Panc1 (cell line): ENCODE results near the gene SLC6A2. TPM values are rescaled to one million over a fixed set of nuclear protein-coding genes. Genes with fewer than 3 reads are reported as not detected.

Source experiments
- ATAC-seq: fragments of 200-7000 bp; cut with Tn5 transposase; 2 replicates; pipeline ENCODE4 v1.9.1; 2020; ENCODE audit warnings: mild to moderate bottlenecking, moderate library complexity
- BruUV-seq: library from RNA; stranded (reverse); fragments of 400-500 nt; replicated peaks from 2 replicates; lab custom pipeline; 2021; lab: Mats Ljungman, UMichigan
- CTCF ChIA-PET: fragments of 300-600 bp; sonication (Branson Sonifier 250); formaldehyde crosslinking; loops from one replicate; lab custom pipeline; 2022; ENCODE audit warnings: antibody characterized with exemption; lab: Charles Lee
- POLR2A ChIA-PET: fragments of 300-600 bp; sonication (Branson Sonifier 250); formaldehyde crosslinking; loops from one replicate; lab custom pipeline; 2022; ENCODE audit warnings: antibody characterized with exemption; lab: Charles Lee
- DNase-seq: peaks from one replicate; pipeline ENCODE4 v3.0.0-alpha.2; 2010; ENCODE audit warnings: low read depth, low spot score
- H3K27ac ChIP-seq: 2 replicates; pipeline ENCODE4 v1.5.1; 2011; ENCODE audit warnings: mild to moderate bottlenecking, low read length, inconsistent platforms
- H3K27me3 ChIP-seq: fragments of 200-500 bp; sonication (Bioruptor generic); 2 replicates; pipeline ENCODE4 v1.6.0; 2014; ENCODE audit warnings: low read length, inconsistent platforms; ENCODE audit not compliant: control insufficient read depth, insufficient read depth
- H3K36me3 ChIP-seq: fragments of 200-500 bp; sonication (Bioruptor generic); 2 replicates; pipeline ENCODE4 v1.5.1; 2014; ENCODE audit warnings: inconsistent platforms, mild to moderate bottlenecking, low read length, moderate library complexity; ENCODE audit not compliant: control insufficient read depth, insufficient read depth
- H3K4me1 ChIP-seq: 2 replicates; pipeline ENCODE4 v1.5.1; 2011; ENCODE audit warnings: inconsistent platforms, mild to moderate bottlenecking, low read length, moderate library complexity; ENCODE audit not compliant: control insufficient read depth, insufficient read depth
- H3K4me3 ChIP-seq, 2 experiments: 2 replicates each; pipeline ENCODE4 v1.5.1; 2011 to 2012; ENCODE audit warnings: low read depth in 2 of 2, low read length in 2 of 2, mild to moderate bottlenecking in 2 of 2, inconsistent platforms in 1 of 2, moderate library complexity in 1 of 2
- H3K9me3 ChIP-seq: fragments of 200-500 bp; sonication (Bioruptor generic); 2 replicates; pipeline ENCODE4 v1.5.1; 2014; ENCODE audit warnings: low read depth, mild to moderate bottlenecking, inconsistent platforms, low read length, moderate library complexity; ENCODE audit not compliant: control insufficient read depth, insufficient read depth
- CTCF ChIP-seq: fragments of 450-650 bp; IDR thresholded peaks from 2 replicates; pipeline ENCODE4 v1.5.1; 2017; ENCODE audit warnings: mild to moderate bottlenecking
- POLR2AphosphoS5 ChIP-seq: IDR thresholded peaks from 2 replicates; pipeline ENCODE4 v1.6.1; 2012; ENCODE audit warnings: mild to moderate bottlenecking, low read depth, low read length, moderate library complexity
- REST ChIP-seq, 2 experiments: IDR thresholded peaks; 2 replicates each; pipeline ENCODE4 v1.6.1; 2011 to 2012; ENCODE audit warnings: low read depth in 2 of 2, control low read depth in 1 of 2, low read length in 1 of 2, mild to moderate bottlenecking in 1 of 2, moderate library complexity in 1 of 2; ENCODE audit not compliant: insufficient read depth in 1 of 2
- SIN3A ChIP-seq: IDR thresholded peaks from 2 replicates; pipeline ENCODE4 v1.6.1; 2012; ENCODE audit warnings: low read depth, mild to moderate bottlenecking, low read length, moderate library complexity, borderline replicate concordance; ENCODE audit not compliant: insufficient read depth
- TCF7L2 ChIP-seq: IDR thresholded peaks from 2 replicates; pipeline ENCODE4 v1.6.1; 2011; ENCODE audit warnings: mild to moderate bottlenecking, low read depth, low read length, inconsistent platforms
- in situ Hi-C: cut with HindIII; loops from 2 replicates; pipeline ENCODE4 v1.10.0; 2016; ENCODE audit warnings: low sequenced_read_pairs, low pct_unique_long_range_greater_than_20kb
- intact Hi-C: fragments of 100-400 bp; cut with micrococcal nuclease; formaldehyde crosslinking; loops from one replicate; pipeline ENCODE4 v1.10.0; 2022; ENCODE audit not compliant: unreplicated experiment
- total RNA-seq: library from RNA; stranded (reverse); gene quantifications from one replicate; pipeline ENCODE4 v1.2.1, GENCODE V29; 2021; ENCODE audit not compliant: unreplicated experiment

Gene SLC6A2
- total RNA-seq, 1 experiment from 2014 or later: 0.10 TPM

GRCh38 chr16:55640701-55641327 is 15.0 kb upstream of the SLC6A2 start:
- H3K27ac ChIP-seq: no peak overlapping the region
- ChIA-PET CTCF (no interaction called here), POLR2A (no interaction called here)
- no TSS peak for BruUV-seq
- TF ChIP-seq SIN3A (no peak), REST (IDR thresholded peaks at IDR 0.05; ENCODE audit: insufficient read depth in 1 of 2, low read depth in 2 of 2, low read length in 1 of 2) (no peak), CTCF (no peak), POLR2AphosphoS5 (no peak), TCF7L2 (no peak)
- intact Hi-C loops: no loop called here
- H3K36me3 ChIP-seq: no peaks in the 10 kb centered on the region
- H3K27me3 ChIP-seq: no peaks in the 10 kb centered on the region
- no peaks in the 10 kb centered on the region for H3K4me1 ChIP-seq
- DNase-seq (no peak), ATAC-seq (no peak)
- no peaks in the 10 kb centered on the region for H3K9me3 ChIP-seq
- in situ Hi-C loops: no loop called here
- H3K4me3 ChIP-seq: no peak overlapping the region

GRCh38 chr16:55641430-55642056 is 14.2 kb upstream of the SLC6A2 start:
- no TSS peak for BruUV-seq
- Histone ChIP-seq H3K9me3 (no peaks in the 10 kb centered on the region), H3K36me3 (no peaks in the 10 kb centered on the region), H3K27me3 (no peaks in the 10 kb centered on the region), H3K4me3 (no peak overlapping the region), H3K4me1 (no peaks in the 10 kb centered on the region), H3K27ac (no peak overlapping the region)
- in situ Hi-C loops: no loop called here
- ATAC-seq (no peak), DNase-seq (no peak)
- ChIA-PET CTCF (no interaction called here), POLR2A (no interaction called here)
- intact Hi-C loops: no loop called here
- no peak for TF ChIP-seq TCF7L2
- TF ChIP-seq SIN3A: no peak
- TF ChIP-seq REST (IDR thresholded peaks at IDR 0.05; ENCODE audit: insufficient read depth in 1 of 2, low read depth in 2 of 2, low read length in 1 of 2): no peak
- no peak for TF ChIP-seq POLR2AphosphoS5
- TF ChIP-seq CTCF: no peak
